NB4 (cell line): ENCODE measurements around the gene ZNF488.

Experiments
- POLR2A ChIP-seq: IDR thresholded peaks from 2 replicates; pipeline ENCODE4 v1.6.1; 2011; ENCODE audit warnings: mild to moderate bottlenecking; ENCODE audit not compliant: insufficient read length; ENCODE audit errors: extremely low read depth
- TF ChIP-seq, protein P1 (sequence below): IDR thresholded peaks from one replicate; pipeline ENCODE4 v1.5.1; 2012; ENCODE audit warnings: low read depth, low read length
- TF ChIP-seq, protein P2 (sequence below): IDR thresholded peaks from 2 replicates; pipeline ENCODE4 v1.6.1; 2011; ENCODE audit warnings: low read depth, low read length

DNA sequence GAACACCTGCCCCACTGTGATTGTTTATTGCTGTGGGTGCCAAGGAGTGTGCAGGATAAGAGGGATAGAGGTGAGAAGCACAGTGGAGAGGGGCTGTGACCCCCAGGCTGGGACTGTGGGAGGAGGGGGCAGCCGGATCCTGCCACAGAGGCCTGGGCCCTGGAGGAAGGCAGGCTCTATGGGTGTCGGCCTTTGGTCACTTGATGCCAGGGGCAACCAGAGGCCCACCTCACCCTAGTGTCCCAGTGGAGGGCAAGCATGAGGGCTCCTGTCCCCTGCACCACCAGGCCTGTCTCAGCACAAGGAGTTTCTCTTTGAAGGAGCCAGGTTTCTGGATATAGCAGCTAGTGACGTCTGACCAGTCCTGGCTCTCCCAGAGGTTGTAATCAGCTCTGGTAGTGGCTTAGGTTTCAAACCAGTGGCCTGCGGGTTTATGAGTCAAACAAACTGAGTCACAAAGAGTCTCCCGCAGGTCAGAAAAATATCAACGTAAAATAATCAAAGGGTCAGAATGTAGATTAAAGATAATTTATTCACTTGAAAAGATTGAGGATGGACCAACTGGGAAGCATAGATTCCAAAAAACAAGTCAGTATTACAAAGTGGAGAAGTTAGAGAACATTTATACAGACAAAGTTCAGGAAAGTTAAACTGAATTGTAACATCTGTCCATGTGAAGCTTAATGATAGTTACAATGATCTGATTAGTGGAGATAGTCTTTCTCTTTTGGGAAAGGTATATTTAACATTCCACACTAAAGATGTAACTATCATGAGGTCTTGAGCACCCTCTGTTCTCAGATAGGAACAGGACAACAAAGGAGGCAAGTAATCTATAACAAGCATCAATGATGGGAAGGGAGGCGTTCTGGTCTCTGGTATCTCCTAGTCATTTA, 37.2 kb upstream of the ZNF488 start:
- TF ChIP-seq, protein P1, sequence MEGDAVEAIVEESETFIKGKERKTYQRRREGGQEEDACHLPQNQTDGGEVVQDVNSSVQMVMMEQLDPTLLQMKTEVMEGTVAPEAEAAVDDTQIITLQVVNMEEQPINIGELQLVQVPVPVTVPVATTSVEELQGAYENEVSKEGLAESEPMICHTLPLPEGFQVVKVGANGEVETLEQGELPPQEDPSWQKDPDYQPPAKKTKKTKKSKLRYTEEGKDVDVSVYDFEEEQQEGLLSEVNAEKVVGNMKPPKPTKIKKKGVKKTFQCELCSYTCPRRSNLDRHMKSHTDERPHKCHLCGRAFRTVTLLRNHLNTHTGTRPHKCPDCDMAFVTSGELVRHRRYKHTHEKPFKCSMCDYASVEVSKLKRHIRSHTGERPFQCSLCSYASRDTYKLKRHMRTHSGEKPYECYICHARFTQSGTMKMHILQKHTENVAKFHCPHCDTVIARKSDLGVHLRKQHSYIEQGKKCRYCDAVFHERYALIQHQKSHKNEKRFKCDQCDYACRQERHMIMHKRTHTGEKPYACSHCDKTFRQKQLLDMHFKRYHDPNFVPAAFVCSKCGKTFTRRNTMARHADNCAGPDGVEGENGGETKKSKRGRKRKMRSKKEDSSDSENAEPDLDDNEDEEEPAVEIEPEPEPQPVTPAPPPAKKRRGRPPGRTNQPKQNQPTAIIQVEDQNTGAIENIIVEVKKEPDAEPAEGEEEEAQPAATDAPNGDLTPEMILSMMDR = no peak
- TF ChIP-seq, protein P2, sequence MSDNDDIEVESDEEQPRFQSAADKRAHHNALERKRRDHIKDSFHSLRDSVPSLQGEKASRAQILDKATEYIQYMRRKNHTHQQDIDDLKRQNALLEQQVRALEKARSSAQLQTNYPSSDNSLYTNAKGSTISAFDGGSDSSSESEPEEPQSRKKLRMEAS = no peak
- no peak for TF ChIP-seq POLR2A
